ENCODE measurements around the gene ESPN.

Gene ESPN

DNA sequence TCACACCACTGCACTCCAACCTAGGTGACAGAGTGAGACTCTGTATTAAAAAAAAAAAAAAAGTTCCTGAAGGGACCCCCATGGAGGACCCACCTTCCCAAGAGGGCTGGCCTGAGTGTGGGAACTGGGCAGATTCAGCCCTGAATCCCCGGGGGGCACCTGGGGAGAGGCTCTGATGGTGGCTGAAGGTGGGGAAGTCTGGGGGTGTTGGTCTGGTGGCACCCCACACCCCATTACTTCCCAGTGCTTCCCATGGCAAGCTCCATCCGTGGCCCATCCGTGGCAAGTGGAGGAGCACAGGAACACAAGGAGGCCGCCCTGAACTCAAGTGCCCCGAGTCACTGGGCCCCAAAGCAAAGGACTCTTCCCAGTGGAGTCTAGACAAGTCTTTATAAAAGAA is 42.2 kb downstream of the ESPN start:
- no peak for DNase-seq

DNA sequence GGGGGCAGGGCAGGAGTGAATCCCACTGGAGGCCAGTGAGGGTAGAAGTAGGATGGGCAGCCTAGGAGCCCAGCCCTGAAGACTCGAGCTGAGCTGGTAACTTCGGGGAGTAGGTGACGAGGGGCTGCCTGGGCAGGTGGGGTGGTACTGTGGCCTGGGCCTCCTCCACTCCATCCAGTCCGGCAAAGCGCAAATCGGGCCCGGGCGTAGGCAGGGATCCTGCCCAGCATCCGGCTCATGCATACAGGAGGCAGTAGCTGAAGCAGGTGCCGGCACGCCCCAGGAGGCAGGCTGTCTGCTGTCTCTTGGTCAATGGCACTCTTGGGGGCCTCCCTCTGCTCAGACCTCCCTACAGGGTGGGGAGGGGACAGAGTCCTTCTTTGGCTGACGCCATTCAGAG is 42.6 kb downstream of the ESPN start:
- DNase-seq, result no peak

DNA sequence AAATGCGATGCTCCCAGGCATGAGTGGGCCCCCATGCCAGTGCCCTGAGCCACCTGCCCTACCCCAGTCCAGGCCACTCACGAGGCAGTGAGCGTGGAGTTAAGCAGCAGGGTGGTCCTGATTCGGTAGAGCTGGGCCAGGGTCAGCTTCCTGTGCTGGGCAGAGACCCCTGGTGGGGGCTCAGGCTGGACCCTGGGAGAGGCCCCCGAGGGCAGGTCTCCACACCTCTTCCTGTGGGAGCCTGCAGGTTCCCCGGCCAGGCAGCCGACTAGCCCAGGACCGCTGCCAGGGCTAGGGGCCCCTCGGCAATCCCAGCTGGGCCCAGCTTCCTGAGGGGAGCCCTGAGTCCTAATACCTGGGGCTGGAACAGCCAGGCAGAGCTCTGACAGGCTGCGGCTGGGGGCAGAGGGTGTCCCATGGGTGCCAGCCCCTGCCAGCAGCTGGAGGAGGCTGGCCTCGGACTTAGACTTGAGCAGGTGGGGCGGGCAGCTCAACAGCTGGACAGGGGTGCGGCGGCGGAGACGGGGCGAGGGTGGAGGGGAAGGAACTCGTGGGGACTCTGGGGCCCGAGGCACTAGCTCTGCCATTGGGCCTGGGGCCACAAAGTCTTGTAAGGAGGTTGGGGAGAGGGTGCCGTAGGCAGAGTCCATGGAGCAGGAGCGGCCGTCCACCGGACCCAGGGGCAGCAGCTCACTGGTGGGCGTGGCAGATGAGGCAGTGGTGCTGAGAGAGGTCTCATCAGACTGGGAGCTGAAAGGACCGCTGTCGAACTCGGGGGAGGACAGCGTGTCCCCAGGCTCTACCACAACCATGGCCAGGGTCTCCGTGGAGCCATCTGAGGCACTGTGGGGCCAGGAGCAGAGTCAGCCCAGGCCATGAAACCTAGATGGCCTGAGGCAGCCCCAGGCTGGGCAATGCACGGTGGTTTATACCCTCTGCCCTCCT is 43.4 kb downstream of the ESPN start:
- no peak for DNase-seq

DNA sequence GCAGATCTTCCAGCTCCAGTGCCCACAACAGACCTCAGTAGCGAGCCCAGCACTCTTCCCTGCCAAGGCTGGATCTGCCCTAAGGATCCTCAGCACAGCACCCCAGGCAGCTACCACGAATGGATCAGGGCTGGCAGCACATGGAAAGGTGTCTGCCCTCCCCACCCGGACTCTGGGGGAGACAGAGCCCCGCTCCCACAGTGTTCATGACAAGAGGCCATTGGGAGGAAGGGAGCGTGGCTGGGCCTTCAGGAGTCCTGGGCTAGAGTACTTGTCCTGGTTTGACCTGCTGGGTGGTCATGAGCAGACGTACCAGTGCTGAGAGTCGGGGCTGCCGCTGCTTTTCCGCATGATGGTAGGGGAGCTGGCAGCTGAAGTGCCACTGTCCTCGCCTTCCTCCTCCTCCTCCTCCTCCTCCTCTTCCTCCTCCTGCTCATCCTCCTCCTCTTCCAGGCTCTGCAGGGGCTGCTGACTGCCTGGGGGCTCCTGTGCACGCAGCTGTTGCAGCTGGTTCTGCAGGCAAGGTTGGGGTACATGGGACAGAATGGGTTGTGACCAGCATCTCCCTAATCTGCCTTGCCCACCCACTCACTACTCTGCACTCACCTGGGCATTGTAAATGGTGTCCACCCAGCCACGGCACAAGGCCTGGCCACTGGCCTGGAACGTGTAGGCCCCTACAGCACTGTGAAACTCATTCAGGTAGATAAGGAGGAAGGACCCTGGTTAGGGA is 44.3 kb downstream of the ESPN start:
- no peak for DNase-seq

DNA sequence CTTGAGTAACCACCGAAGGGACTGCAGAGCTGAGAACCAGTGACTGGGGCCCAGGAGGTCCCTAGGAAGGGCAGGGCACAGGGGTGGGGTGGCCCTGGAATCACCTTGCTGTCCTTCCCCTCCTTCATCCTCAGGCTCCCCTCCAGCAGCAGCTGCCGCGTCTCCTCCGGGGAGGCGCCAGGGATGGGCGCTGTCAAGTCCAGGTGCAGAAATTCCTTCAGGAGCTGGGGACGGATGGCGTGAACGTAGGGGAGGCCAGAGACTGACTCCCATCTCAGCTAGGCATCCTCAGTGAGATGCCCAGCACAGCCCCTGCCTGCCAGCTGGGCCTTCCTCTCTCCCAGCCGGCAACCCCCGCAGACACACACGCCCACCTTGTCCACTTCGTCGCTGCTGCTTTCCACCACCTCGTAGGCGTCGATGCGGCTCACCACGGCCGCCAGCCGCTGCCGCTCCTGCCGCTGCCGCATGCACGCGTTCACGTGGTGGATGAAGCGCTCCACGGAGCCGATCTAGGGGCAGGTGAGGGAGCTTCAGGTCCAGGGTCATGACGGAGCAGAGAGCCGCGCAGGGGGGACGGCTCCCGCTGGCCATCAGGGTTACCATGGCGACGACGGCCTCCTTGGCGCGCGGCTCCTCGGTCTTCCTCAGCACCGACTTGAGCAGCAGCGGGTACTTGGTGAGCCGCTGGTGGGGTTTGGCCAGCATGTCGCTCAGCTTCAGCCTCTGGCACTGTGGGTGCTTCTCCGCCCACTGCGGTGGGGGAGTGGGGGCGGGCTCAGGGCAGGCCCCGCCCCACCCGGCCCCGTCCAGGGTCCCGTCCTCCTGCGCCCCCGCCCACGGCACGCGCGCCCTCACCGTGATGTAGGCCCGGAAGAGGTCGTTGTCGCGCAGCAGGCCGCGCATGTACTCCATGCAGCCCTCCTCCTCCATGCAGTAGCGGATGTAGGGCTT is 45.8 kb downstream of the ESPN start:
- no peak for DNase-seq

DNA sequence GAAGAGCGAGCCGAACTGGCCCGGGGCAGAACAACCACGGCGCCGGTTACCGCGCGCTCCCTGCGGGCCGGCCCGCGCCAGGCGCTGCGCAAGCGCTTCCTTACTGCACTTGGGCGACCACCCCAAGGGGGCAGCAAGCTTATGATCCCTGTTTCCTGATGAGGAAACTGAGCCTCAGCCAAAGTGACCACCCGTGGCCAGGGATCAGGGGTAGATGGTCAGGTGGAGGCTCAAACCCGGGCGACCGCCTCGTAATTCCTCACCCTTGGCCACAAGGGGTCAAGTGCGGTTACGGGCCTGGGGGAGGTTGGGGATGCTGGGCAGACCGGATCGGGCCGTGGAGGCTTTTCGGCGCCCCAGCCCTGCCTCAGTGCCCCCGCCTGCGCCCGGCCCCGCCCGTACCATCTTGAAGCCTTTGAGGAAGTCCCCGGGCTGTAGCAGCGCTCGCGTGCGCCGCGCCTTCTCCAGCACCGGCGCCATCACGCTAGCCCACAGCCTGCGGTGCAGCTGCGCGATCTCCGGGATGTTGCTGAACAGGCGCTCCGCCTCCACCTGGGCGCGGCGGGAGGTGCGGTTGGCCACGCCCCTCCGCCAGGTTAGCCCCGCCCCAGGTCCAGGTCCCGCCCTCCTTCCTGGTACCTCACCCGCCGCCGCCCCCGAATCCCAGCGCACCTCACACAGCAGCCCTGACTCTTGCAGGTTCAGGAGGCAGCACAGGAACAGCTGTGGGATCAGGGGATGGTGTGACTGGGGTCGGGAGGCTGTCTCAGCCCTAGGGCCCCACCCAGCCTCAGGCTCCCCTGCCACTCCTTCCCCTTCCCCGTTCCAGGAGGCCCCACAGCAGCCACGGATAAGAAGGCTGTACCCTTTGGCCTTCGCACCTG is 46.8 kb downstream of the ESPN start:
- DNase-seq, result peak in 1 of 5 experiments; percentile 42

DNA sequence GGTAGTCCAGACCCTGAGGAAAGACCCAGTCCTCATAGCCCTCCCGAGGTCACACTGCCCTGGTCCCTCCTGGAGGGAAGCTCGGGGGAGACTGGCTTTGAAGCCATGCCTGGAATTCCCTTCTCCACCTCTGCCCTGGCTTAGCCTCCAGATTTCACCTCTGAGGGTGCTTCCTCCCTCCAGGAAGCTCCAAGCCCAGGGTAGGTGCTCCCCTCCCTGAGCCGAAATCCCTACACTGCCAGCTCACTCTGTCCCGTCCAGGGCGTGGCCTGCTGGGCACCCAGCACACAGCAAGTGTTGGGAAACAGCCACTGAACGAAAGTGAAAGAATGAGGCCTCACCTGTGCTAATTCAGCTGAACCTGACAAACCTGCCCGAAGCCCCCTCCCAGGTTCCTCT is 47.4 kb downstream of the ESPN start:
- DNase-seq, result no peak

DNA sequence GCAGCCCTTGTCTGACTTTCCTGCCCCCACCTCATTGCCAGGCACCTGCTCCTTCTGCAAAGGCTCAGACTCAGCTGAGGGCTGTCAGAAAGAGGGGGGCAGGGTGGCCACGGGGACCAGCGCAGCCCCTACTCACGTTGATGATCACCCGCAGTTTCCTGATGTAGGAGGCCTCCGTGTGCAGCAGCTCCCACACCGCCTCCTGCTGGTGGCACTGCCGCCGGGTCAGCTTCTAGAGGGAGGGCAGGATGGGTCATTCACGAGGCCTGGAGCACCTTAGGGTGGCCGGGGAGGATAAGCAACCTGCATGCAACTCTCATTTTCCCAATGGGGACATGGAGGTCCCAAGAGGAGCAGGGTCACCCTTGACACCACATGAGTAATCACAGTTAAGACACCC is 47.8 kb downstream of the ESPN start:
- no peak for DNase-seq

DNA sequence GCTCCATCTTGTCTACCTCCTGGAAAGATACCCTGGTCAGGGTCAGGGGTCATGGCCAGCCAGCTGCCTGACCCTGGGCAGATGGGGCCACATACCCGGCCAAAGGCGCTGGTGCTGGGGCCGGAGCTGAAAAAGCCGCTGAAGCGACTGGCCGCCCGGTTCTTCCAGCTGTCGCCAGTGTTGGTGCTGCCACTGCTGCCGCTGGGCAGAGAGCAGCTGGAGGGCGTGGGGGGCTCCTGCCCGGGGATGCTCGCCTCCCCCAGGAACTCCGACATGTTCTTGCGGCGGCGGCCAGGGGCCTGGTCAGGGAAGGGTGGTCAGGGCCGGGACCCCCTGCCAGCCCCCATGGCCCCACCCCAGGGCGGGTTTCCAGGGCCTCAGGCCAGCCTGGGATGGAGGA is 48.6 kb downstream of the ESPN start:
- DNase-seq, result no peak

DNA sequence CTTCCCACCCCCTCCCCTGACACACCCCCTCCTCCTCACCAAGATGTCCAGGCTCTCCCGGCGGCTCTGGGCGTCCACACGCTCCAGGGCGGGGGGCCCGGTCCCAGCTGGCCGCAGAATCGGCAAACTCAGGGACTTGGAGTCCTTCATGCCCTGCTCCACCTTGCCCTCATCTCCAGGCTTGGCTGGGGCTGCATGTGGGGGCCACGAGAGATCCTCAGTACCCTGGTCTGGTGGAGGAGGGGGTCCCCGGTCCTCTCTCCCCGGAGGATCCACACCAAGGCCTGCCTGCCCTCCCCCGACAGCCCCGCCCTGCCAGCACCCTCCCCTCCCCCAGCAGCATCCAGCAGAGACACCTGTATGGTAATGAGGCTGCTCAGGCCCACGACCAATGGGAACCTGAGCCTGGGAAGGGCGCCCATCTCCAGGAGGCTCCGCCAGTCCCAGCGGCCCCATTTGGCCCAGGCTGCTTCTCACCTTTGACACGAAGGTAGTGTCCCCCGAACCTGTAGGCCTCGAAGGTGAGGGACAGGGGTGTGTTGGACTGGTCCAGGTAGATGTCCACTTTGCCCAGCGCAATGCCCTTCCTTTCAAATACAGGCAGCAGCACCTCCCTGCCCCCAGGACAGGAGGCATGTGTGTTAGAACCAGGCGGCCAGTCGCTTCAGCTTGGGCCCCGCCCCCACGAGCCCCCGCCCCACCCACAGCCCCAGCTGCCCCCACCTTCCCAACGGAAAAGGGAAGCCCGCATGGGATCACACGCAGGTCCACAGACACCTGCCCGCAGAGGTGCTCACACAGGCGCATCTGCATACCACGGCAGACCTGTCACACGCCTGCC is 49.6 kb downstream of the ESPN start:
- DNase-seq, result no peak

DNA sequence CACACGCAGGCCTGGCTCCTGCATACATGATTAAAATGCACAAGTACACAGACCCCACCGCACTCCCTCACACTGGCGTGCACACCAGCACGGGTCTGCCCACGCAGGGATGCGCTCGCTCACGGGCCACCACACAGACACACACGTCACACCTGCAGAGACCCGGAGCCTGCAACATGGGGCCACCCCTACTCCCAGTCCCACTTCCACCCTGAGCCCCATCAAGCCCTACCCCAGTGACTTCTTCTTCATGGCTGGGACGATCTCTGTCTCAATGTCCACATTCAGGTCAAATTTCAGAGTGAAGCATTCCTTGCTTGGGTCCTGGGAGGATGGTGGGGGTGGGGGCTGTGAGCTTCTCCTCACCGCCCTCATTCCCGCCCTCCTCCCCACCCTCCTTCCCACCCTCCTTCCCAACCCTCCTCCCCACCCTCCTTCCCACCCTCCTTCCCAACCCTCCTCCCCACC is 50.3 kb downstream of the ESPN start:
- DNase-seq, result no peak

DNA sequence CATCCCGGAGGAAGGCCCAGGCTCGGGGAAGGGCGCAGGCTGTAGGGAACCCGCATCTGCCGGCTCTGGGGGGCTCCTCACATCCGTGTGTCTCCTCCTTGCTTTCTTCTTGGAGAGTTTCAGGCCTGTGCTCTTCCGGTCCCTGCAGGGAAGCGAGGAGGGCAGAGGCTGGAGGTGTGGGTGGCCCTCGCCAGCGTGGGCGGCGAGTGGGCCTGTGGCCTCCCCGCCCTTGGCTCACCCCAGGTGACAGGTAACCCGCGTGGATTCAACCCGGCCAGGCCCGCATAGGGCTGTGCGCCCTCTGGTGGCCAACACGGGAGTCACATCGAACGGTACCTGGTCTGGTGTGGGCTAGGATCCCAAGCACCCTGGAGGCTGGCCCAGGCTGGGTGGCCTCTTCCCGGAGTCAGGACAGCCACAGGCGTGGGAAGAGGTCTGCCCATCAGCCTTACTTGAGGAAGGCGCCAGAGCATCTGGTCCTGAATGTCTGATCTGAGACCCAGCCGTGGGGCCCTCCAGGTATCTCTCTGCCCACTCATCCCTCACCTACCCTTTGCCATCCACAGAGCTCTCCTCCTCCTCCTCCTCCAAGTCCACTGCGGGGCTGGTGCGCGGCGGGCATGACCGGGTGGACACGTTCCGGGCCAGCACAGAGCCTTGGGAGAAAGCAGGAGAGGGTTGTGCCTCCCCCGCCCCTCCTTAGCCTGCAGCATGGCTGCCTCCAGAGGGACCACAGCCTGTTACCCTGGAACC is 51.0 kb downstream of the ESPN start:
- DNase-seq, result peak; percentile 54 to 74 (median 66)

DNA sequence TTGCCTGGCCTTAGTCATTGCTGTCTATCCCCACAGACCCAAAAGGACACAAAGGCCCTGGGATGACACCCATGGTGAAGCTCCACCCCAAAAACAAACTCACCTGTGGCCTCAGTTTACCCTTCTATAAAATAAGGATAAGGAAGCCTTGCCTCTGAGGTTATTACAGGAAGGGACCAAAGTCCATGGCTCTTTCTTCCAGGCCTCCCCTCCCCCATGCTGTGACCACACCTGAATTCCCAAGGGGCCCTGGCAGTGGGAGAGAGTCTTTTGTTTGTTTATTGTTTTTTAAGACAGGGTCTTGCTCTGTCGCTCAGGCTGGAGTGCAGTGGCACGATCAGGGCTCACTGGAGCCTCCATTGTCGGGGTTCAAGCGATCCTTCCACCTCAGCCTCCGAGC is 51.9 kb downstream of the ESPN start:
- no peak for DNase-seq

DNA sequence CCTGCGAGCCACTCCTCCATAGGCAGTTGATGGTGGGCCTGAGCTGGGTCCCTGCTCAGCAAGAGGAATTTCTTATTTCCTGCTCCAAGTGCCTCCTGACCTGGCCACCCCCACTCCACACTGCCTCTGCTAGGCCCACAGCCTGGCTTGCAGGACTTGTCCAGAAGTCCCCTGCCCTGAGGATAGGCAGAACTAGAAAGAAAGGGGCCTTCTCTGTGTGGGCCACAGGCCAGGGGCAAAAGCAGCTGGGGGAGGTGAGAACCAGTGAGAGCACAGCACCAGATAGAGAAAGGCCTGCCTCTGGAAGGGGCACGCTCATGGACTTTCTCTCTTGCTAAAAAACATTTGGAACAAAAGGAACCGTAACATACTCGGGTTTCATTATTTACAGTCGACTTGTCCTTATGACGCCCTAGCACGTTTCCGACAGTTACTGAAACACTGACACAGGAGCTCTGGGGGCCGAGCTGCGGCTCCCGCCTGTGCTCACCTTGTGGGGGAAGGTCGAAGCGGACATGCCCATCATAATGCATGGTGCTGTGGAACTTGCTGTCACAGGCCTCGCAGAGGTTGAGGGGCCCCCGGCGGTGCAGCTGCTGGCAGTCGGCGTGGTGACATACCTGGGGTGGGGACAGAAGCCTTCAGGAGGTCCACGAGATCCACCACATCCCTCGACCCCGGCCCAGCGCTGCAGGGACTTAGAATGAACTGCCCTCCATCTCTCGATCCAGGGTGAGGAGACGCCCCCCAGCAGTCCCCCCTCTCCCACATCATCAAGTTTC is 52.7 kb downstream of the ESPN start:
- no peak for DNase-seq

DNA sequence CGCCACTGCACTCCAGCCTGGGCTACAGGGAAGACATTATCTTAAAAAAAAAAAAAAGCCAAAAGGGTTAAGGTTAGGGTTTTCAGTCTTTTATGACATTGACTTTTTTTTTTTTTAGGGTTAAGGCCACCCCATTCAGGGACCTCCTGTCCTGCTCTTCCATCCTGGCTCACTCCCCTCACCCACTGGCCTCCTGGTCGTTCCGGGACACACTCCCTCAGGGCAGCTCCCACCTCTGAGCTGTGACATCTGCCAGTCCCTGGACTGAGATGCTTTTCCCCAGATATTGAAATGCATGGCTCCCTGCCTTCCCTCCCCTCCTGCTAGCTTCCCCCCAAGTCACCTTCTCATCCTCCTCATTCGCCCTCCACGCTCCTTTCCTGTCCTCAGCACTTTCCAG is 57.2 kb downstream of the ESPN start:
- DNase-seq, result no peak

DNA sequence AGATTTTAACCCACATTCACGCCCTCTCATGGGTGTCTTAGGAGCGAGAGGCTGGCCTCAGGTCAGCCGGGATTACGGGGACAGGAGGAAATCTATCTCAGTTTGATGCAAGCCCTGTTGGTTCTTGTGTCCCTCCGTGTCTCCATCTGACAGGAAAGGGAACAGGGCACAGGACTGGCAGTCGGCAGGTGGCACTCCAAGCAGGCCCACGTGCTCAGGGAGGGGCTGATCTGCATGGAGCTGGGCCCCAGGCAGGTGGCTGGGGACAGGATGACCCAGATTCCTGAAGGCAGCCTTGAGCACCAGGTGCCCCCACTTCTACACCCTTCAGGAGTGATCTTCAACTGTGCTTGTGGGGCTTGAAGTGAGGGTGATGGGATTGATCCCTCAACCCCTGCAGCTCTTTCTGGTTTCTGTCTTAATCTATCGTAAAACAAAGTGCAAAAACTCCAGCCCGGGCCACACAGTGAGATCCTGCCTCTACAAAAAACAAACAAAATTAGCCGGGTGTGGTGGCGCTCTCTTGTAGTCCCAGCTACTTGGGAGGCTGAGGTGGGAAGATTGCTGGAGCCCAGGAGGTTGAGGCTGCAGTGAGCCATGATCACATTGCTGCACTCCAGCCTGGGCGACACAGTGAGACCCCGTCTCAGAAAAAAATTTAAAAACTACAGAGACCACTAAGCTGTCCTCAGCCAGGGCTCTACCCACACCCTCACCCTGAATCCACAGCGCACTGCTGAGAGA is 58.6 kb downstream of the ESPN start:
- DNase-seq, result no peak

DNA sequence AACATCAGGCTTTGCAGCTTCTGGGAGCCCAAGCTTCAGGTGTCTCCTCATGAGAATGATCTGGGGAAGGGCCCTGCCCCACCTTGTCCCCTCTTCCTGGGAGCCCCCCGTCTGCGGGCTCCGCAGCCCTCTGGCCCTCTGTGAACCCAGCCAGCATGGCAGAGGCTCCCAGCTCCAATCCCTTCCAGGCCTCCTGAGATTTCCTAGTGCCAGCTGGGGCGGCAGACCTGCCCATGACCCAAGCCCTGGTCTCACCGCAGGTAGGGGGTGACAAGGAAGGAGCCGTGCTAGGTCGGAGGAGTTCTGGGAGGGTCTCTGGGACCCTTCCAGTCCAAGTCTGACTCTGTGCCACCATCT is 59.2 kb downstream of the ESPN start:
- DNase-seq, result no peak

DNA sequence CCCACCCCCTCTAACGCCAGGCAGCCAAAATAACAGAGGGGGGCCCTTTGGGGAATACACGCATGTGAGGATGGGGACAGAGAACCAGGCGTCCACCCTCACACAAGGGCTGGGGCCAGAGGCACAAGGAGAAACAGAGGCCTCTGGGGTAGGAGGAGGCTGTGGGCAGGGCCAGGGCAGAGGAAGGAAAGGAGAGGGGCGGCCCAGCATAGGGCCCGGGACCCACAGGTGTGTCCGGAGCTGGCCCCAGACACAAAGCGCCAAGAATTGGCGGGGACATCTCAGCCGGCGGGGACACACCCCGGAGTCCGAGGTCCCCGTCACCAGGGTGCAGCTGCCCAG is 60.2 kb downstream of the ESPN start:
- no peak for DNase-seq

All from T-helper 2 cell (primary cell).